Umbilical cord (tissue), 2 donors: ENCODE results near the gene PTGIR. TPM values are rescaled to one million over a fixed set of nuclear protein-coding genes. Genes with fewer than 3 reads are reported as not detected.

Experiments used
- DNase-seq: peaks from one replicate; pipeline ENCODE4 v3.0.0-alpha.2; 2015; ENCODE audit warnings: low spot score
- total RNA-seq: library from RNA; depleted of rRNA; stranded (reverse); fragments of >200 nt; gene quantifications from one replicate; pipeline ENCODE4 v1.2.3, GENCODE V29; 2014; ENCODE audit warnings: low replicate concordance; ENCODE audit not compliant: insufficient read depth

The PTGIR gene
- total RNA-seq, 1 donor from 2014 or later: 22.6 TPM

DNA sequence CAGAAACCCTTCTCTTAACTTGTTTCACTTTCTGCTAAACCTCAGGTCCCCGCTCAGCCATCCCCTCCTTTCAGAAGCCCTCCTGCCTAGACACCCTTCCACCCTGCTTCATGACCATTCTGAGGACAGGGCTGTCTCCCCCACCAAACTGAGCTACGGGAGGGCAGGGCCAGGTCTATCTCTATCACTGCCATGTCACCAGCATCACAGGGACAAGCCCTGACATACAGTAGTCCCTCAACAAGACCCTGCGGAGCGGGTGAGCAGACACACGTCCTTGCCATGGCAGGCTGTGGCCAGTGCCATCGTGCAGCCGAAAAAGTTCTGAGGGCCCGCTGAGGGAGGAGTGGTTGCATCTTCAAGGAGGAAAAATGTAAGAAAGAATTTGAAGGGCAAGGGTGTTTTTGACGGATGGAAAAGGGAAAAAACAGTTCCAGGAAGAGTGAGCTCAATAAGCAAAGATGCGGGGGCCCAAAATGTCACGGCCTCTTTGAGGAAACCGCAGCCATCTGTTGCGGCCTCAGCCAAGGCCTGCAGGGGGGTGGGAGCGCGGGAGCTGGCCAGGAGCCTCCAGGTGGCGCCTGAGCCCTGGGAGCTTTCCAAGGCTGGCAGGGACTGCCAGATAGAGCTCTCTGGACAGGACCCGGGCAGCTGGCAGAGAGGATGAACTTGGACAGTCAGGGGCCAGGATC, 8.1 kb downstream of the PTGIR start:
- peak; percentile 47 for DNase-seq

DNA sequence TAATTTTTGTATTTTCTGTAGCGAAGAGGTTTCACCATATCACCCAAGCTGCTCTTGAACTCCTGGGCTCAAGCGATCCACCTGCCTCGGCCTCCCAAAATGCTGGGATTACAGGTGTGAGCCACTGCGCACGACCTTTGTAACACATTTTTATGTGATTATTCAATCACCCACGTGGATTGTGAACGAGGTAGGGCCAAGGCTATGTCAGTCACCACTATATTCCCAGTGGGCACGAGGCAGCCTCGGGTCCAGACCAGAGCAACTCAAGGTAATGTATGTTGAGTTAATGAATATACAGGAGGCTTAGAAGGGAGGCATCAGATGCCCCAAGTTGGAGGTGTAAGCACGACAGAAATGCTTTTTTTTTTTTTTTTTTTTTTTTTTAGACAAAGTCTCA, 8.9 kb downstream of the PTGIR start:
- DNase-seq: no peak

DNA sequence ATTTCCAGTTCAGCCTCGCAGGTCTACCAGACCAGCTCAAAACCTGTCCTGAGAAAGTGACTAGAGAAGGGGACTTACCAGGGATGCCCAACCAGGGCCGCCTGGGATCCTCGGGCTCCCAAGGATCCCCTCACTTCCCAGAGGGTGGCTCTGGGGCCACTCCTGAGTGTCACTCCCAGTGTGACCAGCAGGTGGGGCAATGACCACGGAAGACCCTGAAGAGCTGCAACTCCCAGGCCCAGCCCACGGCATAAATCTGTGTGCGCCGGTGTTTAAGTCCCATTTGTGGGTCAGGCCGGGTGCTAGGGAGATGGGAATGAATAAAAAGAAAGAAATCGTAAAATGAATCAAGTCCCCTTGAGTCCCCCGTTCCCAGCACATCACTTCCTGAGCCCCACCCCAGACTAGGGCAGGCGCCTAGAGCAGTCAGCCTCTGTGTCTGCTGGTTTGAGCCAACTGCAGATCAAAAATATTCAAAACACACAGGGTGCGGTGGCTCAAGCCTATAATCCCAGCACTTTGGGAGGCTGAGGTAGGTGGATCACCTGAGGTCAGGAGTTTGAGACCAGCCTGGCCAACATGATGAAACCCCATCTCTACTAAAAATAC, 10.7 kb downstream of the PTGIR start:
- peak; percentile 87 for DNase-seq

DNA sequence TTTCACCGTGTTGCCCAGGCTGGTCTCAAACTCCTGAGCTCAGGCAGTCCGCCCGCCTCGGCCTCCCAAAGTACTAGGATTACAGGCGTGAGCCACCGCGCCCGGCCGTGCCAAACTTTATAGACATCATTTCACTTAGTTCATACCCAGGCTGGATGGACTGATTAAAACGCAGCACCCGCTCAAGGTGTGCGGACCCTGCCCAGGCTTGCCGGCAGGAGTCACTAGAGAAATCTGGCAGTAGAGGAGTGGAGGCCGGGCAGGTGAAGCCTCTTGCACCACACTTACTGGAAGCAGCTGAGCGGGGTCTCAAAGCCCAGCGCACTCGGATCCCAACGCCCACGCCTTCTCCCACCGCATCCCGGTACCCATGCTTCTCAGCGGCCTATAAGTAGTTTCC, 11.4 kb downstream of the PTGIR start:
- DNase-seq: no peak

DNA sequence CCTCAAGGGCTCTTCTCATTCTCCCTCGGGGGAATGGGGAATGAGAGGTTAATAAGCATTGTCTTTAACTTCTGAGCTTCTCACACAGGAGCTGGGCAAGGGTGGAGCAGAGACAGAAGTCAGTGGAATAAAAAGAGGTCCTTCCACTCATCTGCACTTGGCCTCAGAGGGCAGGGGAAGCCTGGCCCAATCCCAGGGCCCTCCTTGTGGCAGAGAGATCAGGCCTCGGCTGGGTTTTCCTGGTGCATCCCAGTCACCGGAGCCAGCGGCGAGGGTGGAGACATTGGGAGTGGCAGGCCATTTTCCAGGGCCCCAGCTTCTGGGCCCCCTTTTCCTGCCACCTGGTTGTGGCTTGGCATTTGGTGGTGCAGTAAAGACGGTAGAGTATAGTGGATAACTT, 13.1 kb downstream of the PTGIR start:
- no peak for DNase-seq

DNA sequence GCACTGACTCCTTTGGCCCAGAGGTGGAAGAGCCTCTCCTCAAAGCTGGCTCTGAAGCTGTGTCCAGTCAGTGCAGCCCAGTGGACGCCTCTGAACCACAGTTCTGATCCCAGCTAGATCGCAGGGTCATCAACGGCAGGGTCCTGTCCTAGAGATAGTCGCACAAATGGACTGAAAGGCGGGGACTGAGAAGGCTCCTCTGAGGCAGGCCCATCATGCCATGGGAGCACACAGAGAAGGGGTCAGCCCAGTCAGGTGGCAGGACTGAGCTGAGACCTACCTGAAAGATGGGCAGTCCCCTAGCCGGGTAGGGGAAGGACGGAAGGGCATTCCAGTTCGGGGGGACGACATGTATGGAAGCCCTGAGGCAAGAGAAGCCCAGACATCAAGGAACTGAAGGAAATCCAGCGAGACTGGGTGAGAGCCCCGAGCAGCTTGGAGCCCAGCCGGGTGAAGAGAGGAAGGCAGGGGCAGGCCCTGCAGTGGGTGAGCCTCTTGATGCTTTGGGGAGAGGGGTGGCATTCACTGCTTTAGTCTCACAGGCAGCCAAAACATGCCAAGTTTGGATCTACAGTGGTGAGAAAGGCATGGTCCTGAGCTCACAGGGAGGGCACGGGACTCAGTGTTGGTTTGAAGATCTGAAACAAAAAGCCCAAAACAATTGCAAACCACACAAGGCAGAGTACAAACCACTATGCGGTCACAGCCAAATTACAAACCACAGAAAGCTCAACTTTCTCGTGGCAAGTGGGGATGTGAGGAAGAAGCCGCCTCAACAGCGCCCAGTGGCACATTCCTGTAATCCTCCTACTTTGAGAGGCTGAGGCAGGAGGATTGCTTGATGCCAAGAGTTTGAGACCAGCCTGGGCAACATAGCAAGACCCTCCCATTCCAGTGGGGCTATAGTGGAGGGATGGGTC, 13.8 kb downstream of the PTGIR start:
- DNase-seq: no peak

DNA sequence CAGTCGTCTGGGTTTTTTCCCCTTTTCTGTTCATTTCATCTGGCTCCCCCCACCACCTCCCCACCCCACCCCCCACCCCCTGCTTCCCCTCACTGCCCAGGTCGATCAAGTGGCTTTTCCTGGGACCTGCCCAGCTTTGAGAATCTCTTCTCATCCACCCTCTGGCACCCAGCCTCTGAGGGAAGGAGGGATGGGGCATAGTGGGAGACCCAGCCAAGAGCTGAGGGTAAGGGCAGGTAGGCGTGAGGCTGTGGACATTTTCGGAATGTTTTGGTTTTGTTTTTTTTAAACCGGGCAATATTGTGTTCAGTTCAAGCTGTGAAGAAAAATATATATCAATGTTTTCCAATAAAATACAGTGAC, 14.5 kb downstream of the PTGIR start:
- no peak for DNase-seq

DNA sequence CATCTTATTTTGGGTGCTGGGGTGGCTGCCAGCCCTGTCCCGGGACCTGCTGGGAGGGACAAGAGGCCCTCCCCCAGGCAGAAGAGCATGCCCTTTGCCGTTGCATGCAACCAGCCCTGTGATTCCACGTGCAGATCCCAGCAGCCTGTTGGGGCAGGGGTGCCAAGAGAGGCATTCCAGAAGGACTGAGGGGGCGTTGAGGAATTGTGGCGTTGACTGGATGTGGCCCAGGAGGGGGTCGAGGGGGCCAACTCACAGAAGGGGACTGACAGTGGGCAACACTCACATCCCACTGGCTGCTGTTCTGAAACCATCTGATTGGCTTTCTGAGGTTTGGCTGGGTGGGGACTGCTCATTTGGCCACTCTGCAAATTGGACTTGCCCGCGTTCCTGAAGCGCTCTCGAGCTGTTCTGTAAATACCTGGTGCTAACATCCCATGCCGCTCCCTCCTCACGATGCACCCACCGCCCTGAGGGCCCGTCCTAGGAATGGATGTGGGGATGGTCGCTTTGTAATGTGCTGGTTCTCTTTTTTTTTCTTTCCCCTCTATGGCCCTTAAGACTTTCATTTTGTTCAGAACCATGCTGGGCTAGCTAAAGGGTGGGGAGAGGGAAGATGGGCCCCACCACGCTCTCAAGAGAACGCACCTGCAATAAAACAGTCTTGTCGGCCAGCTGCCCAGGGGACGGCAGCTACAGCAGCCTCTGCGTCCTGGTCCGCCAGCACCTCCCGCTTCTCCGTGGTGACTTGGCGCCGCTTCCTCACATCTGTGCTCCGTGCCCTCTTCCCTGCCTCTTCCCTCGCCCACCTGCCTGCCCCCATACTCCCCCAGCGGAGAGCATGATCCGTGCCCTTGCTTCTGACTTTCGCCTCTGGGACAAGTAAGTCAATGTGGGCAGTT, 15.1 kb downstream of the PTGIR start:
- DNase-seq: no peak

DNA sequence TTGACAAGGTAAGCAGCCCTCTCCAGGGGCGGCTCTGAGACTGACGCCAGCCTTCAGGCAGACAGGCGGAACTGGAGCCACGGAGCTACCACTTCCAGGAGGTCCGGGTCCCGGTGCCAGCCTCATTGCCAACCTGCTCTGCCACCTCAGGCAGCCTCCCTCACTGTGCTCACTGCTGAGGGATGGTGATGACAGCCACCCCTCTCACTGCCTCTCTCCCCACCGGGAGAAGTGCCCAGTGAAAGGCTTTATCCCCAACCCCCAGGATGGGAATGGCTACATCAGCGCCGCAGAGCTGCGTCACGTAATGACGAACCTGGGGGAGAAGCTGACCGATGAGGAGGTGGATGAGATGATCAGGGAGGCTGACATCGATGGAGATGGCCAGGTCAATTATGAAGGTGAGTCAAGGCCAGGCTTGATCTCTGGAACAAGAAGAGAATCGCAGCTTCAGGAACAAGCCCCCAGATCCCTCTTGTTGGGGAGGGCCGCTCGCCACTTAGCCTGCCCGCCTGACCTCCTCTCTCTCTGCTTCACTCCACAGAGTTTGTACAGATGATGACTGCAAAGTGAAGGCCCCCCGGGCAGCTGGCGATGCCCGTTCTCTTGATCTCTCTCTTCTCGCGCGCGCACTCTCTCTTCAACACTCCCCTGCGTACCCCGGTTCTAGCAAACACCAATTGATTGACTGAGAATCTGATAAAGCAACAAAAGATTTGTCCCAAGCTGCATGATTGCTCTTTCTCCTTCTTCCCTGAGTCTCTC, 16.1 kb downstream of the PTGIR start:
- no peak for DNase-seq

DNA sequence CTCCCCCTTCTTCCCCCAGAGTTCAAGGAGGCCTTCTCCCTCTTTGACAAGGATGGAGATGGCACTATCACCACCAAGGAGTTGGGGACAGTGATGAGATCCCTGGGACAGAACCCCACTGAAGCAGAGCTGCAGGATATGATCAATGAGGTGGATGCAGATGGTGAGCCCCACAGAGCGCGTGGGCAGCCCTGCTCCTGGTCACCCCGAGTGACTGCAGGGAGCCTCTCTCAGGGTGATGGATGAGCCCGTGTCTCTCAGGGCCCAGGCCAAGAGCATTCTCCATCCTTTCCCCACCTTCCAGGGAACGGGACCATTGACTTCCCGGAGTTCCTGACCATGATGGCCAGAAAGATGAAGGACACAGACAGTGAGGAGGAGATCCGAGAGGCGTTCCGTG, 16.7 kb downstream of the PTGIR start:
- DNase-seq: no peak

DNA sequence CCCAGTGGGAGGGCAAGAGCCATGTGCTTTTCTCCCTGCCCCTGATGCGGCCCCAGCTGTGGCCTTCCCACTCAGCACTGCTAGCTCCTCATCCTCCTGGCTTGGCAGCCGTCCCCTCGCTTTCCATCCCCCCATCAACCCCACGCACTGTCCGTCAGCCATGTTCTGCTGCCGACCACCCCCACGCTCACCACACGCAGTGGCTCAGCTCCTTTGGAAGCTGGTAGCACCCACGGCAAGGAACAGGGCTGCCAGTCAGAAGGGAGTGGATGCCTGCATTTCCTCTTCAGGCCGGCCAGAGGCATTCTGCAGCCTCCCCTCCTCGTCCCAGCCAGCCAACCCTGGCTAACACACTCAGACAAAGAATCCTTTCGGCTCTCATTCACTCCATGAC, 17.4 kb downstream of the PTGIR start:
- no peak for DNase-seq

DNA sequence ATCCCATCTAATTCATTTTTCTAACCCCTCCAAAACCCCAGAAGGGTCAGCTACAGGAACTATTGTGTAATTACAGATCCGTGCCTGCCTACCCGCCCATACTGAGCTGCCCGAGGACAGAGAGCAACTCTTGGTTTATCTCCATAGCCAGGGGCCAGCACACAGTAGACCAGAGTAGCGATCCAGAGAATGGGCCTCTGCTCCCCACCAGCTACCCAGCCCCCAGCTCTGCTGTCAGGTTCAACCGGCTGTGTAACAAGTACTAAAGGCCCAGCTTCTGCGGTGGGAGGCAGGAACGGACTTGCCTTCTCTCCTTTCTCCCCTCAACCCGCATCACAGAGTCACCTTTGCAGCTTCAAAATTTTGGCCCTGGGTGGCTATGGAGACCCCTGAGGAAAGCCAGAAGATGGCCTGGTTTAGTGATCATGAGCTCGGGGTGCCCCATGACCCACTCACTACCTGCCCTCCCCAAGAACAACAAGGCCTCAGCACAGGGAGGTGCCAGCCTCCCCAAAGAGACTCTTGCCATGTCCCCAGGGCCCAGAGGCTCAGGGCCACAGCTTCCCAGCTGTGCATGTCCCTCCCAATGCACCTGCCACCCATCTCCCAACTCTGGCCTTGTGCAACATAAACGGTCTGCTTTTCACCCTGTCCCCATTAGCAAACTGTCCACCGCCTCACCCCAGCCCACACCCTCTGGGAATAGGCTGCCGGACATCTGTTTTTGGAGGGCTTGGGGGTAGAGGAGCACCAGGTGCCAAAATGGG, 18.0 kb downstream of the PTGIR start:
- DNase-seq: no peak

DNA sequence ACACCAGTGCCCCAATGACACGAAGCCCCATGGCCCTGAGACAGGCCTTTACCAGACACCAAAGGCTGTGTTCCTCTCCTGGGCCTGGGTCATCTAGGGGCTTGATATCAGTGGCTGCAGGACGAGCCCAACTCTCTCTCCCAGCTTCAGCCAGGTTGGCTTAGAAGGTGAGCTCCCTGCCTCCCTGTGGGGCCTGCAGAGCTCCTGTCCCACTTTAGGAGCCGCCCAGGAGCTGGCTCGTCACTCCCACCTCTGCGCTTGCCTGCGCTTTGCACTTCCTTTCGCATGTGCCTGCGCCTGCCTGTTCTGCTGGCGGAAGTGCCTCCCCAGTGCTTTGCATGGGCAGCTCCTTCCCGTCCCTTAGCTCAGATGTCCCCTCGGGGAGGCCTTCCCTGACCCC, 18.9 kb downstream of the PTGIR start:
- no peak for DNase-seq

DNA sequence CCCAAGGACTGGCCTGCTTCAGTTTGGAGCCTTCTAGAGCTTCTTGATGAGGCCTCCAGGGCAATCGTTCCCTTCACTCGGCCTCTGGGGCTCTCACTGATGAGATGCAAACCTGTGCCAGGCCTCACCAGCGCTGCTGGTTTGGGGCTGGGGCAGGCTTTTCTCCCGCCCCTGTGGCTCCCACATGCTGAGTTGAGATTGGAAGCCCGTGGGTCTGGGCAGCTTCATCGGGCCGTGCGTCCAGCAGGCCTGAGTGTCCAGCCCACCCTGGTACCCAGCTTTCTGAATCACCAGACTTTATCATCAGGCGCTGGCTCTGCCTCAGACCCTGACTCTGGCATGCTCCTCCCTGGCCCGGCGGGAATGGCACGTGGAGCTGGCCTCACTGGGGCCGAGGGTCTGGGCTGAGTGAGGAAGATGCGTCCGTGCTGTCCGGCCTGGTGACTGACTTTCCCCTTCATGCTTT, 19.5 kb downstream of the PTGIR start:
- no peak for DNase-seq

DNA sequence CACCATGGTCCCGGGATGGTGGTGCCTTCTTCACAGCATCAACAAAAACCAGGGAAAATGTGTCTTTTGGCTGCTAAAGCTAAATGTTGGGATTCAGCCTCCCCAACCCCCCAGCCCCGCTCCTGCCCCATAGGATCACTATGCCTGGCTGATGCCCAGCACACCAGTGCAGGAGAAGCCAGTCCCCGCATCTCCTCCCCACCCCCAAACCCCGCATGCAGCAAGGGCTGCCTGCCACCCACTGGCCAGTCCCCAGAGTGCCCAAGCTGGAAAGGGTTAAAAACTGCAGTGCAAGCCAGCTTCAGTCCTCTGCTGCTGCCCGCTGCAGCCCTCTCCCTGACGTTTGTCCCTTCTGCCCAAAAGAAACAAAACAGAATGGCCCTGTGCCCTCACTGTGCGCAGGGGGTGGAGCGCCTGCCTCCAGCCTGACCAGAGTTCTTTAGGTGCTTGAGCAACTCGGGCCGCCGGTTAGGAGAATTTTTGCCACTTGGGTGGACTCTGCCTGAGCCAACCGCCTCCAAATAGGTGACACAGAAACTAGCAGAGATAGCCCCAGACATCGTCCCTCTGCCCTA, 20.0 kb downstream of the PTGIR start:
- DNase-seq: no peak

DNA sequence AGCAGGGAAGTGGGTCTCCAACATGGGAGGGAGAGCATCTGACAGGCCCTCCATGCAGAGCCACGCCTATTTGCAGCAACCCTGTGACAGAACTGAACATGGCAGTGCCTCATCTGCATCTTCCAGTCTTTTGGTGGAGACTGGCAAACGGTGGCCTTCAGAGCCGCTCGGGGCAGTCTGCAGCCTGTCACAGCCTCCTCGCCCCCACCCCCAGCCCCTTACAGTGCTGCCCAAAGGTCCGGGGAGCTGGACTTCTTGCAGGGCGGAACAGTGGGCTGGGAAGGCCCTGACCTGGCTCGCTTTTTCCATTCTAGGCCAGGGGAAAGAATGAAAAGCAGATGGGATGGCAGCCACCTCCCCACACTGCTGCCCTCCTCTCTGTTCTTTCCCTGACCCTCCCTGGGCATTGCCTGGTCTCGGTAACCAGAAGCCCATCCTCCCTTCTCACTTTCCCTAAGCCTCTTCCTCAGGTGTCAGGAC, 21.1 kb downstream of the PTGIR start:
- no peak for DNase-seq

DNA sequence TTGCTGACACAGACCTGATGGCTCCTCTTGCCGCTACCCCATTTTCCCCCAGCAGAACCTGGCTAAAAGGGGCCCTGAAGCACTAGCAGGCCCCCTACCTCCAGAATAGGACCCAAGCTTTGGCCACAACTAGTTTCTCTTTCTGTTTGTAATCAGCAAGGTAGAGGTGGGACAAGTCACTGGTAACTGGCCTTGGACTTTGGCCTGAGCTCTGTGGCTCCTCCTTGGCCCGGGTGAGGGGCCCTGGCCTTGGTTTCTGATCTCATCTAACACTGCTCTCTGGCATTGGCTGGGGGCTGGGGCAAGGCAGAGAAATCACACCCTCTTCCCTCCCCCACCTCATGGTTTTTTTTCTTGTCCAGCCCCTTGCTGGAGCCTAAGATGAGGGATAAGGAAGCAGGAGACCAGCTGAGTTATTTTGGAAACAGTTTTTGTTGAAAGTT, 21.7 kb downstream of the PTGIR start:
- DNase-seq: peak; percentile 41

DNA sequence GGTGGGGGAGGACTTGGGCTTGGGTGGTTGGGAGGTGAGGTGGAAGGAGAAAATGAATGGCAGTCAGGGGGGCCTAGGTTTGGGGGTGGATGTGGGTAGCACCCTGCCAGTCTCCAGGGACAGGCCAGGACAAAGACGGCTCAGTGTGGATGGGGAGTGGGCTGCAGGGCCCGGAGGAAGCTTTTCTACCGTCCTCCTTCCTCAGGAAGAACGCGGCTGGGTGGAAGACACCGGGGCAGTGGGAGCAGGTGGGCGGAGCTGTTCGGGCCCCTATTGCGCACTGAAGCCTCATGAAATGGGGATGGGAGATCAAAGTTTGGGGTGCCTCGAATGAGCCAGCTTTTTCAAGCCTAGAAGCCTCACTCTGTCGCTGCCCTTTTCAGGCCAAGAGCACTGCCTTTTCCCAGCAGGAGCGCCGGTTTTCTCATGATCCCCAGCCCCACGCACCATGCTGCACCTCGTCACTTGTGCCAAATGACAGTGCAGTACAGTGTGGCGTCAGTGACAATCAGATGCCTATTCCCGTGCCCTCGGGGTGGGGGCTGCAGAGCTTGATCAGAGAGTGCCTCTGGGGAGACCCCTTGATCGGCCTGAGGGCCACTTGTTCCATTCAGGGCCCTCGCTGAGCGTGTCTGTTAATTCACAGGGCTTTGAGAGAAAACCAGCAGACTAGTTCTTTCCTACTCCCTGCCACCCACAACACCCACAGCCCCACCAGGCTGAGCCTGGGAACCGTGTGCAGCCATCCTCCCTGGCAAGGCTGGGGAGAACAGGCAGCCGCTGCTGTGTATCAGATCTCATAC, 22.3 kb downstream of the PTGIR start:
- no peak for DNase-seq
